ENCODE results near the gene CXCR4. TPM values are rescaled to one million over a fixed set of nuclear protein-coding genes. Genes with fewer than 3 reads are reported as not detected.
A peak's percentile ranks its signal among the peaks of the same experiment; 100 is the strongest.

CXCR4 gene
- total and polyA plus RNA-seq, 5 donors from 2014 or later = 536 to 2,224 (median 590) TPM

DNA sequence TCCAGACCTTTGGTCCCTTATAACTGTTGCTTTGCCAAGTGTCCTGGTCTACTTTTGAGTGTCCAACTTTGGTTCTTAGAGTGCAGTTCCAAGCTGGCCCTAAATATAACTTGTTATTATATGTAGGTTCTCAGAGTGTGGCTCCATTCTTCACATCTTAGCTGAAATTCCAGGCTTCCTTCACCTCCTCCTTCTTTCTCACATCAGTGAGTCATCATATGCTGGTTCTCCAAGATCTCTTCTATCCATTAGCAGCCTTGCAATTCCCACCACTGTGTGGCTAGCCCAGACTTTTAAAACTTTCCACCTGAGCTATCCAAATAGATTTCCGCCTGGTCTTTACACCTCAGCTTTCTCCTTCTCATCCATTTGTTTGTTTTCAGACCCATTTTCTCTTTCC, 12.6 kb upstream of the CXCR4 start:
- peak overlapping the region in 3 of 4 donors; percentile 73 to 88 (median 88) for H3K4me3 Mint-ChIP-seq
- H3K27ac Mint-ChIP-seq = peak overlapping the region; percentile 99 to 100 (median 100)

DNA sequence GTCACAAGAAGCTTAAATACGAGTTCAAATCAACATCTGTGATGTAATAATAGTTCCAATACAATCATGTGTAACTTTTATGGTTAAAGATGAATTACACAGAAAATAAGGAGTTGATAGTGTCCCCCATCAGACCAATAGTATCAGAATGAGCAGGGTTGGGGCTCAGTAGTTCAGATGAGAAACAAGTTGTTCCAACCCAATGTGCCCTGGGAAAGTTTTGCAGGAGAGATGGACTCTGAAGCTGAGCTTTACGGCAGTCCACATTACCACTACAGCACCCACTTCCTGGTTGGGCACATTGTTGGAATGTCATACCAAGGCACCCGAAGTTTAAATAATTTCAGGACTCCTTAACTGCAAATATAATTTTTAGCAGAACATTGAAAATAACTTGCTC, 12.1 kb upstream of the CXCR4 start:
- ATAC-seq (ENCODE audit: low read depth in 2 of 2) (no peak), DNase-seq (no peak)
- Mint-ChIP-seq H3K9me3 (peaks cover 0 to 1% (median 0%) of the 10 kb centered on the region in 7 donors), H3K36me3 (peaks cover 4% of the 10 kb centered on the region), H3K4me3 (peak overlapping the region; percentile 69 to 85 (median 76)), H3K4me1 (peaks cover 16 to 99% (median 64%) of the 10 kb centered on the region in 4 donors), H3K27ac (peak overlapping the region; percentile 99 to 100 (median 99)), H3K27me3 (peaks cover 7% of the 10 kb centered on the region)
- no peaks in the 10 kb centered on the region for H3K27me3 ChIP-seq (ENCODE audit: control insufficient read depth, insufficient read depth, low read length)
- H3K9me3 ChIP-seq (ENCODE audit: control insufficient read depth in 2 of 2, low read length in 2 of 2) = no peaks in the 10 kb centered on the region
- H3K27ac ChIP-seq (ENCODE audit: insufficient read depth, low read length, poor library complexity, severe bottlenecking) = peak overlapping the region; percentile 99
- peak overlapping the region; percentile 64 for H3K4me3 ChIP-seq (ENCODE audit: low read depth, low read length)
- H3K36me3 ChIP-seq (ENCODE audit: control insufficient read depth, insufficient read depth, low read length) = no peaks in the 10 kb centered on the region
- peaks cover 91% of the 10 kb centered on the region for H3K4me1 ChIP-seq (ENCODE audit: control insufficient read depth, insufficient read depth, low read length, poor library complexity, severe bottlenecking)

More for the DNA sequence above, 12.6 kb upstream of the CXCR4 start:
- H3K27me3 Mint-ChIP-seq = peaks cover 7% of the 10 kb centered on the region
- Histone ChIP-seq H3K9me3 (ENCODE audit: control insufficient read depth in 2 of 2, low read length in 2 of 2) (no peaks in the 10 kb centered on the region), H3K4me1 (ENCODE audit: control insufficient read depth, insufficient read depth, low read length, poor library complexity, severe bottlenecking) (peaks cover 93% of the 10 kb centered on the region), H3K4me3 (ENCODE audit: low read depth, low read length) (peak overlapping the region; percentile 64), H3K27ac (ENCODE audit: insufficient read depth, low read length, poor library complexity, severe bottlenecking) (peak overlapping the region; percentile 99), H3K36me3 (ENCODE audit: control insufficient read depth, insufficient read depth, low read length) (no peaks in the 10 kb centered on the region), H3K27me3 (ENCODE audit: control insufficient read depth, insufficient read depth, low read length) (no peaks in the 10 kb centered on the region)
- H3K36me3 Mint-ChIP-seq = peaks cover 4% of the 10 kb centered on the region
- DNase-seq = no peak
- peaks cover 0 to 1% (median 0%) of the 10 kb centered on the region in 7 donors for H3K9me3 Mint-ChIP-seq
- no peak for ATAC-seq (ENCODE audit: low read depth in 2 of 2)
- peaks cover 16 to 99% (median 67%) of the 10 kb centered on the region in 4 donors for H3K4me1 Mint-ChIP-seq

- peaks cover 0 to 1% (median 0%) of the 10 kb centered on the region in 7 donors for H3K9me3 Mint-ChIP-seq
Observed at GRCh38 chr2:136129601-136130000, 11.7 kb upstream of the CXCR4 start.

GRCh38 chr2:136128905-136129304, 11.0 kb upstream of the CXCR4 start:
- no peaks in the 10 kb centered on the region for H3K27me3 ChIP-seq (ENCODE audit: control insufficient read depth, insufficient read depth, low read length)
- Mint-ChIP-seq H3K36me3 (peaks cover 4% of the 10 kb centered on the region), H3K4me1 (peaks cover 20 to 99% (median 63%) of the 10 kb centered on the region in 4 donors), H3K9me3 (peaks cover 0 to 1% (median 0%) of the 10 kb centered on the region in 7 donors), H3K4me3 (peak overlapping the region; percentile 10 to 85 (median 76)), H3K27me3 (peaks cover 12% of the 10 kb centered on the region), H3K27ac (peak overlapping the region; percentile 99 to 100 (median 99))
- H3K27ac ChIP-seq (ENCODE audit: insufficient read depth, low read length, poor library complexity, severe bottlenecking) = peak overlapping the region; percentile 99
- H3K4me1 ChIP-seq (ENCODE audit: control insufficient read depth, insufficient read depth, low read length, poor library complexity, severe bottlenecking) = peaks cover 84% of the 10 kb centered on the region
- DNase-seq (no peak), ATAC-seq (ENCODE audit: low read depth in 2 of 2) (no peak)
- peak overlapping the region; percentile 64 for H3K4me3 ChIP-seq (ENCODE audit: low read depth, low read length)
- H3K9me3 ChIP-seq (ENCODE audit: control insufficient read depth in 2 of 2, low read length in 2 of 2) = no peaks in the 10 kb centered on the region
- H3K36me3 ChIP-seq (ENCODE audit: control insufficient read depth, insufficient read depth, low read length) = no peaks in the 10 kb centered on the region

More at GRCh38 chr2:136129601-136130000, 11.7 kb upstream of the CXCR4 start:
- no peaks in the 10 kb centered on the region for H3K36me3 ChIP-seq (ENCODE audit: control insufficient read depth, insufficient read depth, low read length)
- Mint-ChIP-seq H3K4me3 (peak overlapping the region; percentile 69 to 85 (median 76)), H3K27ac (peak overlapping the region; percentile 99 to 100 (median 99)), H3K36me3 (peaks cover 4% of the 10 kb centered on the region), H3K27me3 (peaks cover 7% of the 10 kb centered on the region), H3K4me1 (peaks cover 19 to 99% (median 63%) of the 10 kb centered on the region in 4 donors)
- H3K4me1 ChIP-seq (ENCODE audit: control insufficient read depth, insufficient read depth, low read length, poor library complexity, severe bottlenecking) = peaks cover 89% of the 10 kb centered on the region
- H3K27ac ChIP-seq (ENCODE audit: insufficient read depth, low read length, poor library complexity, severe bottlenecking) = peak overlapping the region; percentile 99
- ATAC-seq (ENCODE audit: low read depth in 2 of 2) (peak; percentile 61 to 63), DNase-seq (peak; percentile 42 to 88 (median 87))
- no peaks in the 10 kb centered on the region for H3K9me3 ChIP-seq (ENCODE audit: control insufficient read depth in 2 of 2, low read length in 2 of 2)
- no peaks in the 10 kb centered on the region for H3K27me3 ChIP-seq (ENCODE audit: control insufficient read depth, insufficient read depth, low read length)
- H3K4me3 ChIP-seq (ENCODE audit: low read depth, low read length) = peak overlapping the region; percentile 64

DNA sequence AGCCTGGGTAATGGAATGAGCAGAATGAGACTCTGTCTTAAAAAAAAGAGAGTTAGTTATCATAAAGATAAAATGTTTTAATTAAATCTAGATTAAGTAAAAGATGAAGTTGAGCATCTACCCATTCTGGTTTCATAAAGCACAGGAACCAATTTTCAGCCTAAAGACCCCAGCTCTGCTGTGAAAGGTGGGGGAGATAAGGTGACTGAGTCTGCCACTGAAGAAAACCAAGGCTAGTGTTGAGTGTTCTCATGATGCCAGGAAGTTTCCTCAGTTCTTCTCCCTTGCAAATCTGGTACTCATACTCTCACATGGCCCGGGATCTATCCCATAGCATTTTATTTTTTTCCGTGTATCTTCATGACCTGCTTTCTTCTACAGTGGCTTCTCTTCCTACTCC, 10.4 kb upstream of the CXCR4 start:
- Histone ChIP-seq H3K36me3 (ENCODE audit: control insufficient read depth, insufficient read depth, low read length) (no peaks in the 10 kb centered on the region), H3K27me3 (ENCODE audit: control insufficient read depth, insufficient read depth, low read length) (no peaks in the 10 kb centered on the region), H3K9me3 (ENCODE audit: control insufficient read depth in 2 of 2, low read length in 2 of 2) (no peaks in the 10 kb centered on the region), H3K4me1 (ENCODE audit: control insufficient read depth, insufficient read depth, low read length, poor library complexity, severe bottlenecking) (peaks cover 81% of the 10 kb centered on the region), H3K4me3 (ENCODE audit: low read depth, low read length) (no peak overlapping the region), H3K27ac (ENCODE audit: insufficient read depth, low read length, poor library complexity, severe bottlenecking) (peak overlapping the region; percentile 99)
- no peak for ATAC-seq (ENCODE audit: low read depth in 2 of 2)
- peaks cover 18% of the 10 kb centered on the region for H3K27me3 Mint-ChIP-seq
- DNase-seq = no peak
- peaks cover 0 to 1% (median 0%) of the 10 kb centered on the region in 7 donors for H3K9me3 Mint-ChIP-seq
- peak overlapping the region; percentile 99 to 100 (median 99) for H3K27ac Mint-ChIP-seq
- H3K4me1 Mint-ChIP-seq = peaks cover 18 to 99% (median 63%) of the 10 kb centered on the region in 4 donors
- H3K4me3 Mint-ChIP-seq = peak overlapping the region; percentile 10 to 85 (median 76)
- H3K36me3 Mint-ChIP-seq = peaks cover 4% of the 10 kb centered on the region

GRCh38 chr2:136127356-136127755, 9.4 kb upstream of the CXCR4 start:
- Histone ChIP-seq H3K27ac (ENCODE audit: insufficient read depth, low read length, poor library complexity, severe bottlenecking) (peak overlapping the region; percentile 99), H3K4me1 (ENCODE audit: control insufficient read depth, insufficient read depth, low read length, poor library complexity, severe bottlenecking) (peaks cover 71% of the 10 kb centered on the region), H3K36me3 (ENCODE audit: control insufficient read depth, insufficient read depth, low read length) (no peaks in the 10 kb centered on the region), H3K4me3 (ENCODE audit: low read depth, low read length) (no peak overlapping the region), H3K9me3 (ENCODE audit: control insufficient read depth in 2 of 2, low read length in 2 of 2) (no peaks in the 10 kb centered on the region), H3K27me3 (ENCODE audit: control insufficient read depth, insufficient read depth, low read length) (no peaks in the 10 kb centered on the region)
- Mint-ChIP-seq H3K27ac (peak overlapping the region; percentile 99 to 100 (median 99)), H3K9me3 (peaks cover 0 to 1% (median 0%) of the 10 kb centered on the region in 7 donors), H3K36me3 (peaks cover 4% of the 10 kb centered on the region), H3K4me1 (peaks cover 18 to 99% (median 65%) of the 10 kb centered on the region in 4 donors), H3K4me3 (peak overlapping the region in 2 of 4 donors; percentile 1 to 73), H3K27me3 (peaks cover 18% of the 10 kb centered on the region)
- ATAC-seq (ENCODE audit: low read depth in 2 of 2) (no peak), DNase-seq (no peak)

DNA sequence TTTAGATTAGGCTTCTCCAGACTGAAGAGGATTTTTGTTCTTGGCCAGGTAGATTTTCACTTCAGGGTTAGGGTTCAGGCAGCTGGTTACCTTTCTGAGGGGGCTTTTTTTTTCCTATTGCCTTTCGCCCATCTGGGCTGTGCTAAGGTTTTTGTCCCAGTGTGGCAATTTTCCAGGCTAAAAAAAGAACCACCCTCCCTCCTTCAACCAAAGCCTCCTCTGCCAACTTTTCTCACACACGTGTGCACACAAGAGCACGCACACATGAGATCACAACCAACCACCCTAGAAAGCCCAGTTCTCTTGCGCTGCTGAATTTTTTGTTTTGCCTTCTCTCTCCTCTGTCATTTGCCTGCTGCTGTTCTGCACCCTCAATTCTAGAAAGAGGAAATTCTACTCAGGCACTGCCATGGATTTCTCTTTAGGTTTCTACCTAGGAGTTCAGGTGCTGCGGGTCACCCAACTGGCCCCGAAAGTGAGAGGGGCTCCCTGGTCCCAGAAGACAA, 8.5 kb upstream of the CXCR4 start:
- peaks cover 18 to 99% (median 64%) of the 10 kb centered on the region in 4 donors for H3K4me1 Mint-ChIP-seq
- Histone ChIP-seq H3K9me3 (ENCODE audit: control insufficient read depth in 2 of 2, low read length in 2 of 2) (no peaks in the 10 kb centered on the region), H3K4me1 (ENCODE audit: control insufficient read depth, insufficient read depth, low read length, poor library complexity, severe bottlenecking) (peaks cover 62% of the 10 kb centered on the region), H3K27ac (ENCODE audit: insufficient read depth, low read length, poor library complexity, severe bottlenecking) (peak overlapping the region; percentile 99), H3K4me3 (ENCODE audit: low read depth, low read length) (no peak overlapping the region), H3K27me3 (ENCODE audit: control insufficient read depth, insufficient read depth, low read length) (no peaks in the 10 kb centered on the region), H3K36me3 (ENCODE audit: control insufficient read depth, insufficient read depth, low read length) (no peaks in the 10 kb centered on the region)
- no peak for DNase-seq
- peak overlapping the region in 3 of 4 donors; percentile 1 to 73 (median 10) for H3K4me3 Mint-ChIP-seq
- H3K27ac Mint-ChIP-seq = peak overlapping the region; percentile 99 to 100 (median 99)
- H3K27me3 Mint-ChIP-seq = peaks cover 13% of the 10 kb centered on the region
- peaks cover 4% of the 10 kb centered on the region for H3K36me3 Mint-ChIP-seq
- H3K9me3 Mint-ChIP-seq = peaks cover 0 to 1% (median 0%) of the 10 kb centered on the region in 7 donors
- ATAC-seq (ENCODE audit: low read depth in 2 of 2) = no peak
